Karpas-422 (cell line): ENCODE measurements around the gene SLC2A13. TPM values are rescaled to one million over a fixed set of nuclear protein-coding genes. Genes with fewer than 3 reads are reported as not detected.
"Not testable (repeated sequence)": the region's sequence is repeated elsewhere in the genome, so short reads cannot be mapped to it uniquely, and the experiment has no call there.

ENCODE experiments used
- DNase-seq: peaks from one replicate; pipeline ENCODE4 v3.0.0-alpha.2; 2015
- H2AFZ ChIP-seq: fragments of 200-600 bp; sonication (generic); 2 replicates; pipeline ENCODE4 v1.6.1; 2014; ENCODE audit warnings: antibody characterized with exemption, low read length, mixed read lengths
- H3K27ac ChIP-seq: fragments of 200-600 bp; sonication (generic); 2 replicates; pipeline ENCODE4 v1.5.1; 2014; ENCODE audit warnings: mild to moderate bottlenecking, low read length, moderate library complexity
- H3K27me3 ChIP-seq: fragments of 200-600 bp; sonication (generic); 2 replicates; pipeline ENCODE4 v1.6.1; 2014; ENCODE audit warnings: low read length, mixed read lengths
- H3K36me3 ChIP-seq: fragments of 200-600 bp; sonication (generic); 2 replicates; pipeline ENCODE4 v1.6.1; 2014; ENCODE audit warnings: low read length, mixed read lengths; ENCODE audit not compliant: insufficient read depth
- H3K4me1 ChIP-seq: fragments of 200-600 bp; sonication (generic); 2 replicates; pipeline ENCODE4 v1.6.1; 2014; ENCODE audit warnings: mild to moderate bottlenecking, low read length, mixed read lengths
- H3K4me2 ChIP-seq: fragments of 200-600 bp; sonication (generic); 2 replicates; pipeline ENCODE4 v1.6.1; 2014; ENCODE audit warnings: low read length, low read depth, mild to moderate bottlenecking; ENCODE audit not compliant: poor library complexity, severe bottlenecking
- H3K4me3 ChIP-seq: fragments of 200-600 bp; sonication (generic); 2 replicates; pipeline ENCODE4 v1.5.1; 2014; ENCODE audit warnings: mild to moderate bottlenecking, antibody characterized with exemption, low read length, mixed read lengths
- H3K79me2 ChIP-seq: fragments of 200-600 bp; sonication (generic); 2 replicates; pipeline ENCODE4 v1.6.1; 2014; ENCODE audit warnings: mild to moderate bottlenecking, low read length, mixed read lengths
- H3K9ac ChIP-seq: fragments of 200-600 bp; sonication (generic); 2 replicates; pipeline ENCODE4 v1.6.0; 2014; ENCODE audit warnings: low read length
- H3K9me2 ChIP-seq: fragments of 200-600 bp; sonication (generic), shearing (Covaris generic); replicated peaks from 2 replicates; pipeline ENCODE4 v1.6.0; 2014; ENCODE audit warnings: mild to moderate bottlenecking, low read length, moderate library complexity; ENCODE audit not compliant: insufficient read depth
- H3K9me3 ChIP-seq: fragments of 300-700, 200-600 bp; sonication (generic); 2 replicates; pipeline ENCODE4 v1.6.1; 2014; ENCODE audit warnings: low read length, mixed read lengths
- H4K20me1 ChIP-seq: fragments of 200-600 bp; sonication (generic); 2 replicates; pipeline ENCODE4 v1.6.1; 2014; ENCODE audit warnings: mild to moderate bottlenecking, antibody characterized with exemption, low read length, low read depth; ENCODE audit not compliant: insufficient read depth
- total RNA-seq: library from RNA; depleted of rRNA; stranded (reverse); fragments of >200 nt; shearing (Covaris generic); gene quantifications from 2 replicates; pipeline ENCODE4 v1.2.3, GENCODE V29; 2014; ENCODE audit warnings: low replicate concordance

SLC2A13 gene
- total RNA-seq, 1 experiment from 2014 or later = 0.89 TPM

DNA sequence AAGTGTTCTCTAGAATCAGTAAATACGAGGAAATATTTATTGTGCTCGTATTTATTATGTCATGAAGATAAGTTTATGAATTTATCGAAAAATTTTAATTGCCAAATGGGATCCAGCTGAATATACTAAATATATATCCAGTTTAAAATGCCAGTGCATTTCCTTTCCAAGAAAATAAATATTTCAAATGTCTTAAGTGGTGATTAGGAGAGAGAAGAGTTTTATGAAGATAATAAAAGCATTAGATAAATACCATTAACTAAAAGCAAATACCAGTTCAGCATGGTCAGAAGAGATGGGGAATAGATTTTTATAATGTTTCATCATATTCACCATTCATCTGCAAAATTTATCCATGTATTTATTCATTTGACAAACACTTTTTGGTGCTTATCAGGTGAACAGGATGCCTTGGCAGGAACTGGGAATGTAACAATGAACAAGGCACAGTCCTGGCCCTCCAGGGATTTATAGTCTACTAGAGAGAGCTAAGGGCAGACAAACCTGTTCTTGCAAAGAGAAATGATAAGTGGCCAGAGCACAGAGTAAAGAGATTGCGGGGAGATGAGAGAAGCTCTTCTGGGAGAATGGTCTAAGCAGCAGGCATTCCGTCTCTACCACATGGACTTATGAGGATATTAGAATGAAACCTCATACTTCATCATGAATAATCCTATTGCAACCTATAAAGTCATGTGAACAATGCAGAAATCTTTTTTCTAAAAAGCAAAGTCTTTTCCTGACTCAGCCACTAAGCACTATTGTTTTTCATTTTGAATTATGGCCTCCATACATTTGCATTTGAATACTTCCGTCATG lies 342.6 kb downstream of the SLC2A13 start:
- H3K4me1 ChIP-seq = no peaks in the 10 kb centered on the region
- DNase-seq = no peak
- no peaks in the 10 kb centered on the region for H3K9me2 ChIP-seq
- no peaks in the 10 kb centered on the region for H3K36me3 ChIP-seq
- no peak overlapping the region for H3K4me2 ChIP-seq
- no peak overlapping the region for H3K9ac ChIP-seq
- no peak overlapping the region for H3K4me3 ChIP-seq
- no peaks in the 10 kb centered on the region for H4K20me1 ChIP-seq
- H3K9me3 ChIP-seq = no peaks in the 10 kb centered on the region
- H3K27me3 ChIP-seq = no peaks in the 10 kb centered on the region
- no peaks in the 10 kb centered on the region for H3K79me2 ChIP-seq
- H3K27ac ChIP-seq = no peak overlapping the region
- no peak overlapping the region for H2AFZ ChIP-seq

DNA sequence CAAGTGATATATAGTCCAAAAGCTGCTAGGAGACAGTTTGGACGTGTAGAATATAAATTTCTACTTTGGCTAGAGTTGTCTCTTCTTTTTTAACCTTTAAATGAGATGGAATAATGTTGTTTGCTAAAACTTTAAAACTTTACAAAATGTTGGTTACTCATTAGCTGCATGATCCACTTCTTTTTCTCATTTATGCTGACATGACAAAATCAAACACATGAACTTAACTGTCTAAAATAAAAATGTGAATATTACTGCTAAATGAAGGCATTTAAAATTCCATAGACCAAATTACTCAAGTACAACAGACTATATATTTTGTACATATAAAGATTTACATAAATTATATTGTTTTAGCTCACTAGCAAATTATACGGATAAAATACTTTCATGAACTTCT lies 350.4 kb downstream of the SLC2A13 start:
- DNase-seq = no peak
- Histone ChIP-seq H3K4me2 (no peak overlapping the region), H3K4me3 (no peak overlapping the region), H3K79me2 (no peaks in the 10 kb centered on the region), H4K20me1 (no peaks in the 10 kb centered on the region), H3K36me3 (no peaks in the 10 kb centered on the region), H3K27ac (no peak overlapping the region), H3K9me2 (no peaks in the 10 kb centered on the region), H3K4me1 (no peaks in the 10 kb centered on the region), H3K9ac (no peak overlapping the region), H3K27me3 (no peaks in the 10 kb centered on the region), H2AFZ (no peak overlapping the region), H3K9me3 (no peaks in the 10 kb centered on the region)

- DNase-seq = no peak
- H3K27me3 ChIP-seq = no peaks in the 10 kb centered on the region
- no peaks in the 10 kb centered on the region for H3K9me2 ChIP-seq
- H3K36me3 ChIP-seq = no peaks in the 10 kb centered on the region
- H3K9ac ChIP-seq = no peak overlapping the region
- H3K4me2 ChIP-seq = no peak overlapping the region
- no peak overlapping the region for H3K4me3 ChIP-seq
- no peaks in the 10 kb centered on the region for H3K79me2 ChIP-seq
- H3K9me3 ChIP-seq = no peaks in the 10 kb centered on the region
- no peak overlapping the region for H3K27ac ChIP-seq
- H3K4me1 ChIP-seq = no peaks in the 10 kb centered on the region
- no peak overlapping the region for H2AFZ ChIP-seq
- H4K20me1 ChIP-seq = no peaks in the 10 kb centered on the region
Observed at GRCh38 chr12:39752482-39753137, 353.3 kb downstream of the SLC2A13 start.

GRCh38 chr12:39746151-39746550 lies 359.7 kb downstream of the SLC2A13 start:
- H3K4me2 ChIP-seq = not testable (repeated sequence)

GRCh38 chr12:39743655-39744054 lies 362.2 kb downstream of the SLC2A13 start:
- H3K9ac ChIP-seq = no peak overlapping the region
- H3K4me1 ChIP-seq = no peaks in the 10 kb centered on the region
- no peak overlapping the region for H3K27ac ChIP-seq
- no peaks in the 10 kb centered on the region for H3K36me3 ChIP-seq
- no peak overlapping the region for H3K4me3 ChIP-seq
- H4K20me1 ChIP-seq = no peaks in the 10 kb centered on the region
- DNase-seq = no peak
- H2AFZ ChIP-seq = no peak overlapping the region
- no peaks in the 10 kb centered on the region for H3K27me3 ChIP-seq
- H3K9me2 ChIP-seq = no peaks in the 10 kb centered on the region
- peaks cover 5% of the 10 kb centered on the region; the same call in 1 of the 2 replicates for H3K9me3 ChIP-seq
- no peaks in the 10 kb centered on the region for H3K79me2 ChIP-seq
- no peak overlapping the region for H3K4me2 ChIP-seq

More at GRCh38 chr12:39746151-39746550, 359.7 kb downstream of the SLC2A13 start:
- not testable (repeated sequence) for H2AFZ ChIP-seq, H3K4me1 ChIP-seq, H3K27me3 ChIP-seq, H3K36me3 ChIP-seq, H3K9me2 ChIP-seq, H3K4me3 ChIP-seq, H3K79me2 ChIP-seq, H3K27ac ChIP-seq, H4K20me1 ChIP-seq, H3K9me3 ChIP-seq, H3K9ac ChIP-seq, DNase-seq

- Histone ChIP-seq H3K36me3 (no peaks in the 10 kb centered on the region), H3K27ac (no peak overlapping the region), H3K27me3 (no peaks in the 10 kb centered on the region), H3K9ac (no peak overlapping the region), H3K4me2 (no peak overlapping the region), H3K9me3 (peaks cover 5% of the 10 kb centered on the region), H4K20me1 (no peaks in the 10 kb centered on the region), H3K4me3 (no peak overlapping the region), H2AFZ (no peak overlapping the region), H3K9me2 (no peaks in the 10 kb centered on the region), H3K79me2 (no peaks in the 10 kb centered on the region), H3K4me1 (no peaks in the 10 kb centered on the region)
- no peak for DNase-seq
Observed at GRCh38 chr12:39736406-39736805, 369.5 kb downstream of the SLC2A13 start.

DNA sequence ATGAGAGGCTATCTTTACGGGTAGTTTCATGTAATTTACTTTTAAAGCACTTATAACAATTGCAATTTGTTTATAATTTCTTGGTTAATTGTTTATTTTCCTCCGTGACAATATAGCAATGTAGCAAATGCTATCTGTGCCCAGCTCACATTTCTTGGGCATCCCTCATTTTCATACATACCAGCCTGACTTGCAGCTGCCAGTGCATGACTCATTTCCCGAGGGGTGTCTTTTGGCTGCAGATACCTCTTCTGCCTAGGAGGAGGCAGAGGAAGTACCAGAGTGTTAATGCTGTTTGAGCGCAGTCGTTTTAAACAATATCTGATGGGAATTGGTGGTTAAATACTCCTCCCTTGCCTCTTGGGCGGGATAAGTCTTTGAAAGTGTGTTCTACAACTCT lies 382.1 kb downstream of the SLC2A13 start:
- H3K36me3 ChIP-seq = no peaks in the 10 kb centered on the region
- H3K9me3 ChIP-seq = no peaks in the 10 kb centered on the region
- H3K4me3 ChIP-seq = no peak overlapping the region
- no peaks in the 10 kb centered on the region for H3K79me2 ChIP-seq
- no peaks in the 10 kb centered on the region for H4K20me1 ChIP-seq
- no peak overlapping the region for H2AFZ ChIP-seq
- H3K27me3 ChIP-seq = no peaks in the 10 kb centered on the region
- no peak overlapping the region for H3K27ac ChIP-seq
- no peak overlapping the region for H3K9ac ChIP-seq
- no peaks in the 10 kb centered on the region for H3K9me2 ChIP-seq
- peak; percentile 66 for DNase-seq
- H3K4me2 ChIP-seq = peak overlapping the region; percentile 34
- peaks cover 13% of the 10 kb centered on the region for H3K4me1 ChIP-seq

DNA sequence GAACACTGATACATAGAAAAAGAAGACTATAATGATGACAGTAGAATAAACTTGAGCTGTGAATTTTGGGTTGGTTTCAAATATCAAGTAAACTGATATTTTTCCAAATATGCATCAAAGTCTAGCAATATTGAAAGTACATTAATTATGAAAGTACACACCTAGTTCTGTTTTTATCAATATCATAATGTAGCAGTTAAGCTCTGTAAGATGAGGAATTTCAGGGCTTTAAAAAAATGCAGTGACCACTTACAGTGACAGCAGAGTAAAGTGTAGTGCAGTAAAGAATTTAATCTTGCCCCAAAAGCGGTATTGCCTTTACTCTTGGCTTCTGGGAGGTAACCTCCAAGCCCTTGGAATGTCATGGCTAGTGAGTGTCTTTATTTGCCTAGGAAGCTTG lies 383.4 kb downstream of the SLC2A13 start:
- no peaks in the 10 kb centered on the region for H3K36me3 ChIP-seq
- no peaks in the 10 kb centered on the region for H3K9me2 ChIP-seq
- no peak overlapping the region for H3K4me3 ChIP-seq
- peaks cover 13% of the 10 kb centered on the region for H3K4me1 ChIP-seq
- H3K27ac ChIP-seq = no peak overlapping the region
- no peak overlapping the region for H3K9ac ChIP-seq
- no peaks in the 10 kb centered on the region for H4K20me1 ChIP-seq
- no peak for DNase-seq
- H3K79me2 ChIP-seq = no peaks in the 10 kb centered on the region
- H2AFZ ChIP-seq = no peak overlapping the region
- H3K4me2 ChIP-seq = no peak overlapping the region
- H3K27me3 ChIP-seq = no peaks in the 10 kb centered on the region
- H3K9me3 ChIP-seq = no peaks in the 10 kb centered on the region
